Measurements from ENCODE around the gene PRSS36. TPM values are rescaled to one million over a fixed set of nuclear protein-coding genes. Genes with fewer than 3 reads are reported as not detected.
A peak's percentile ranks its signal among the peaks of the same experiment; 100 is the strongest.

Gene PRSS36
- total and polyA plus RNA-seq, 10 donors = 0.70 to 2.6 (median 1.5) TPM; not detected in 1

- intact Hi-C loops (cut with DNase I; ENCODE audit: low total_unique reads) = no loop called here
- no peak for TF ChIP-seq POLR2A (IDR thresholded peaks at IDR 0.05)
- TF ChIP-seq CTCF (IDR thresholded peaks at IDR 0.05 in 8 of 11, conservative IDR thresholded peaks at IDR 0.05 in 3 of 11) = peak in 1 of 11 experiments; percentile 12
- TF ChIP-seq POLR2AphosphoS5 (IDR thresholded peaks at IDR 0.05) = peak in 2 of 3 donors; percentile 57 to 80
- H3K9me3 ChIP-seq = no peaks in the 10 kb centered on the region
- H3K27me3 ChIP-seq (replicated peaks in 1 of 7) = no peaks in the 10 kb centered on the region
- peak overlapping the region in 1 of 8 donors; percentile 55 for H3K4me3 ChIP-seq
- H3K4me1 ChIP-seq = peaks cover 0 to 60% (median 22%) of the 10 kb centered on the region in 6 donors
- 35 to 62% (median 52%) methylated on average over 14 of the region's 14 CpGs for WGBS, 5 donors
- peaks cover 0 to 95% (median 62%) of the 10 kb centered on the region in 6 donors for H3K36me3 ChIP-seq
- peak; percentile 85 for DNase-seq
- peak overlapping the region; percentile 60 to 99 (median 91) for H3K27ac ChIP-seq
Measured at GRCh38 chr16:31128711-31129567, 20.9 kb downstream of the PRSS36 start.

- Histone ChIP-seq H3K27me3 (replicated peaks in 1 of 7) (no peaks in the 10 kb centered on the region), H3K36me3 (peaks cover 2 to 99% (median 72%) of the 10 kb centered on the region in 6 donors), H3K4me1 (peaks cover 0 to 57% (median 22%) of the 10 kb centered on the region in 6 donors), H3K9me3 (no peaks in the 10 kb centered on the region), H3K27ac (peak overlapping the region in 7 of 8 donors; percentile 85 to 99 (median 91)), H3K4me3 (peak overlapping the region in 1 of 8 donors; percentile 55)
- DNase-seq = no peak
- 94 to 98% (median 95%) methylated on average over 13 of the region's 13 CpGs for WGBS, 5 donors
- intact Hi-C loops (cut with DNase I; ENCODE audit: low total_unique reads) = no loop called here
- TF ChIP-seq POLR2AphosphoS5 (IDR thresholded peaks at IDR 0.05) = peak in 1 of 3 donors; percentile 46
- no peak for TF ChIP-seq POLR2A (IDR thresholded peaks at IDR 0.05)
- TF ChIP-seq CTCF (IDR thresholded peaks at IDR 0.05 in 8 of 11, conservative IDR thresholded peaks at IDR 0.05 in 3 of 11) = no peak
Measured at GRCh38 chr16:31127182-31127581, 22.7 kb downstream of the PRSS36 start.

DNA sequence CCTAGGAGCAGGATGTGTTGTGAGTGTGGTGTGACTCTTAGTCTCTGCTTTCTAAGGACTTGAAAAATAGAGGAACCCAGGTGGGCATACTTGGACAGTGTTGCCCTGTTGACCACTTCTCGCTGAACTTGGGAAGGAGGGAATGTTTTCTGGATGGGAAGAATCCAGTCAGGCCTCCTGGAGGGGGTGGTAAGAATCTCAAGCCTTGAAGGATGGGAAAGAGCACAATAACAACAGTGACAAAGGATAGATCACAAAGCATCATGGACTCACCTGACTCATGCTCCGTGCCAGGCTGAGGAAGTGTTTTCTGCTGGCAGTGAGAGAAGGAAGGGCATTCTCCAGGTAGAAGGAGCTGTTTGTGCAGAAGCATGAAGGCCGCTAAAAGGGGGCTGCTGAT is 24.0 kb downstream of the PRSS36 start:
- Histone ChIP-seq H3K36me3 (peaks cover 6 to 99% (median 70%) of the 10 kb centered on the region in 6 donors), H3K9me3 (no peaks in the 10 kb centered on the region), H3K27ac (peak overlapping the region in 3 of 8 donors; percentile 92 to 99 (median 92)), H3K4me3 (no peak overlapping the region), H3K4me1 (peaks cover 0 to 51% (median 22%) of the 10 kb centered on the region in 6 donors), H3K27me3 (replicated peaks in 1 of 7) (no peaks in the 10 kb centered on the region)
- TF ChIP-seq CTCF (IDR thresholded peaks at IDR 0.05 in 8 of 11, conservative IDR thresholded peaks at IDR 0.05 in 3 of 11) = no peak
- TF ChIP-seq POLR2A (IDR thresholded peaks at IDR 0.05) = no peak
- TF ChIP-seq POLR2AphosphoS5 (IDR thresholded peaks at IDR 0.05) = no peak
- no peak for DNase-seq
- intact Hi-C loops (cut with DNase I; ENCODE audit: low total_unique reads) = no loop called here
- WGBS, 5 donors = 90 to 97% (median 92%) methylated on average over 3 of the region's 3 CpGs

DNA sequence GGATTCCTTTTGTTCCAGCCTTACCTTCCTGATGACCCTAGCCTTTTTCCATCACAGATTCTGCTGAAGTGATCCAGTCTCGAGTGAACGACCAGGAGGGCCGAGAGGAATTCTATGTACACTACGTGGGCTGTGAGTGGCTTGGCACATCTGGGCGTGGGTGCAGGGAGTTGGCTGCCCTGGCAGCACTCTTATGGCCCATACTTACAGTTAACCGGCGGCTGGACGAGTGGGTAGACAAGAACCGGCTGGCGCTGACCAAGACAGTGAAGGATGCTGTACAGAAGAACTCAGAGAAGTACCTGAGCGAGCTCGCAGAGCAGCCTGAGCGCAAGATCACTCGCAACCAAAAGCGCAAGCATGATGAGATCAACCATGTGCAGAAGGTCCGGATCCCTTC is 29.7 kb downstream of the PRSS36 start:
- peaks cover 6 to 67% (median 49%) of the 10 kb centered on the region in 6 donors for H3K36me3 ChIP-seq
- intact Hi-C loops (cut with DNase I; ENCODE audit: low total_unique reads) = no loop called here
- H3K4me1 ChIP-seq = peaks cover 15 to 49% (median 29%) of the 10 kb centered on the region in 6 donors
- no peak for DNase-seq
- no peaks in the 10 kb centered on the region for H3K27me3 ChIP-seq (replicated peaks in 1 of 7)
- no peaks in the 10 kb centered on the region for H3K9me3 ChIP-seq
- no peak for TF ChIP-seq POLR2A (IDR thresholded peaks at IDR 0.05)
- TF ChIP-seq POLR2AphosphoS5 (IDR thresholded peaks at IDR 0.05) = no peak
- TF ChIP-seq CTCF (IDR thresholded peaks at IDR 0.05 in 8 of 11, conservative IDR thresholded peaks at IDR 0.05 in 3 of 11) = no peak
- whole genome bisulfite sequencing, 5 donors = 90 to 97% (median 96%) methylated on average over 16 of the region's 16 CpGs
- H3K4me3 ChIP-seq = no peak overlapping the region
- peak overlapping the region in 5 of 8 donors; percentile 35 to 99 (median 96) for H3K27ac ChIP-seq
